ENCODE measurements around the gene TFAP2B. TPM values are rescaled to one million over a fixed set of nuclear protein-coding genes. Genes with fewer than 3 reads are reported as not detected.

Gene TFAP2B
- total RNA-seq, 1 experiment from 2014 or later, result 0.56 TPM

GRCh38 chr6:50785921-50786320, 32.8 kb upstream of the TFAP2B start:
- Histone ChIP-seq H3K36me3 (ENCODE audit: insufficient read depth, low read length, poor library complexity, severe bottlenecking) (no peaks in the 10 kb centered on the region), H3K9me3 (ENCODE audit: low read depth, low read length, poor library complexity, severe bottlenecking) (no peaks in the 10 kb centered on the region), H3K4me3 (ENCODE audit: low read depth, low read length, poor library complexity, severe bottlenecking) (no peak overlapping the region), H3K4me1 (ENCODE audit: insufficient read depth, low read length, poor library complexity, severe bottlenecking) (no peaks in the 10 kb centered on the region), H3K27me3 (replicated peaks; ENCODE audit: insufficient read depth, low read depth, low read length, poor library complexity) (peaks cover 53% of the 10 kb centered on the region), H3K27ac (ENCODE audit: low read depth, low read length, poor library complexity, severe bottlenecking) (no peak overlapping the region)
- BruUV-seq (replicated peaks), result no TSS peak
- TF ChIP-seq EZH2 (IDR thresholded peaks at IDR 0.05; ENCODE audit: borderline replicate concordance, low read depth, low read length, poor library complexity, severe bottlenecking), result no peak
- TF ChIP-seq, protein P1, sequence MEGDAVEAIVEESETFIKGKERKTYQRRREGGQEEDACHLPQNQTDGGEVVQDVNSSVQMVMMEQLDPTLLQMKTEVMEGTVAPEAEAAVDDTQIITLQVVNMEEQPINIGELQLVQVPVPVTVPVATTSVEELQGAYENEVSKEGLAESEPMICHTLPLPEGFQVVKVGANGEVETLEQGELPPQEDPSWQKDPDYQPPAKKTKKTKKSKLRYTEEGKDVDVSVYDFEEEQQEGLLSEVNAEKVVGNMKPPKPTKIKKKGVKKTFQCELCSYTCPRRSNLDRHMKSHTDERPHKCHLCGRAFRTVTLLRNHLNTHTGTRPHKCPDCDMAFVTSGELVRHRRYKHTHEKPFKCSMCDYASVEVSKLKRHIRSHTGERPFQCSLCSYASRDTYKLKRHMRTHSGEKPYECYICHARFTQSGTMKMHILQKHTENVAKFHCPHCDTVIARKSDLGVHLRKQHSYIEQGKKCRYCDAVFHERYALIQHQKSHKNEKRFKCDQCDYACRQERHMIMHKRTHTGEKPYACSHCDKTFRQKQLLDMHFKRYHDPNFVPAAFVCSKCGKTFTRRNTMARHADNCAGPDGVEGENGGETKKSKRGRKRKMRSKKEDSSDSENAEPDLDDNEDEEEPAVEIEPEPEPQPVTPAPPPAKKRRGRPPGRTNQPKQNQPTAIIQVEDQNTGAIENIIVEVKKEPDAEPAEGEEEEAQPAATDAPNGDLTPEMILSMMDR (conservative IDR thresholded peaks at IDR 0.05; ENCODE audit: low read depth, low read length), result no peak
- DNase-seq (ENCODE audit: low spot score), result no peak
- ChIA-PET POLR2A (ENCODE audit: low non-redundant PET) (no interaction called here), CTCF (no interaction called here)
- intact Hi-C loops (cut with micrococcal nuclease; ENCODE audit: unreplicated experiment), result no loop called here

- Histone ChIP-seq H3K27ac (ENCODE audit: low read depth, low read length, poor library complexity, severe bottlenecking) (no peak overlapping the region), H3K27me3 (replicated peaks; ENCODE audit: insufficient read depth, low read depth, low read length, poor library complexity) (peaks cover 85% of the 10 kb centered on the region), H3K4me3 (ENCODE audit: low read depth, low read length, poor library complexity, severe bottlenecking) (no peak overlapping the region), H3K4me1 (ENCODE audit: insufficient read depth, low read length, poor library complexity, severe bottlenecking) (no peaks in the 10 kb centered on the region), H3K9me3 (ENCODE audit: low read depth, low read length, poor library complexity, severe bottlenecking) (no peaks in the 10 kb centered on the region), H3K36me3 (ENCODE audit: insufficient read depth, low read length, poor library complexity, severe bottlenecking) (no peaks in the 10 kb centered on the region)
- no peak for TF ChIP-seq EZH2 (IDR thresholded peaks at IDR 0.05; ENCODE audit: borderline replicate concordance, low read depth, low read length, poor library complexity, severe bottlenecking)
- TF ChIP-seq, protein P1 (conservative IDR thresholded peaks at IDR 0.05; ENCODE audit: low read depth, low read length), result peak; percentile 87
- intact Hi-C loops (cut with micrococcal nuclease; ENCODE audit: unreplicated experiment), result loop anchor here (2.0 to 5.0 kb wide), 2 partner anchors 135 to 665 kb away; no protein-coding TSS in a partner anchor
- POLR2A ChIA-PET (ENCODE audit: low non-redundant PET), result no interaction called here
- DNase-seq (ENCODE audit: low spot score), result peak; percentile 69
- BruUV-seq (replicated peaks), result no TSS peak
- CTCF ChIA-PET, result no interaction called here
These were observed 26.7 kb upstream of the TFAP2B start for GRCh38 chr6:50791900-50792508.

GRCh38 chr6:50792771-50793170, 25.9 kb upstream of the TFAP2B start:
- no peak for TF ChIP-seq EZH2 (IDR thresholded peaks at IDR 0.05; ENCODE audit: borderline replicate concordance, low read depth, low read length, poor library complexity, severe bottlenecking)
- TF ChIP-seq, protein P1 (conservative IDR thresholded peaks at IDR 0.05; ENCODE audit: low read depth, low read length), result no peak
- DNase-seq (ENCODE audit: low spot score), result no peak
- ChIA-PET CTCF (no interaction called here), POLR2A (ENCODE audit: low non-redundant PET) (no interaction called here)
- no peaks in the 10 kb centered on the region for H3K36me3 ChIP-seq (ENCODE audit: insufficient read depth, low read length, poor library complexity, severe bottlenecking)
- H3K9me3 ChIP-seq (ENCODE audit: low read depth, low read length, poor library complexity, severe bottlenecking), result no peaks in the 10 kb centered on the region
- no TSS peak for BruUV-seq (replicated peaks)
- H3K4me3 ChIP-seq (ENCODE audit: low read depth, low read length, poor library complexity, severe bottlenecking), result no peak overlapping the region
- no peak overlapping the region for H3K27ac ChIP-seq (ENCODE audit: low read depth, low read length, poor library complexity, severe bottlenecking)
- peaks cover 85% of the 10 kb centered on the region for H3K27me3 ChIP-seq (replicated peaks; ENCODE audit: insufficient read depth, low read depth, low read length, poor library complexity)
- intact Hi-C loops (cut with micrococcal nuclease; ENCODE audit: unreplicated experiment), result loop anchor here (5.0 kb wide), 1 partner anchor 665 kb away; no protein-coding TSS in a partner anchor
- H3K4me1 ChIP-seq (ENCODE audit: insufficient read depth, low read length, poor library complexity, severe bottlenecking), result no peaks in the 10 kb centered on the region

Data from A673 (cell line).